Stimulated activated naive CD8-positive, alpha-beta T cell treated with anti-CD3 and anti-CD28 coated beads, Interleukin-15, Interleukin-2, amounts not matched to agents 100 U/mL and 50 U/mL, for 24 hours (primary cell): ENCODE results near the gene NTRK1.

Experiments used
- ATAC-seq: fragments of 150-1000 bp; cut with Tn5 transposase; one replicate; pipeline ENCODE4 v1.10.0; 2021
- DNase-seq: peaks from one replicate; pipeline ENCODE4 v3.0.0; 2021

NTRK1 gene

GRCh38 chr1:156881663-156882062 lies 21.0 kb downstream of the NTRK1 start:
- DNase-seq, result no peak
- ATAC-seq, result no peak

DNA sequence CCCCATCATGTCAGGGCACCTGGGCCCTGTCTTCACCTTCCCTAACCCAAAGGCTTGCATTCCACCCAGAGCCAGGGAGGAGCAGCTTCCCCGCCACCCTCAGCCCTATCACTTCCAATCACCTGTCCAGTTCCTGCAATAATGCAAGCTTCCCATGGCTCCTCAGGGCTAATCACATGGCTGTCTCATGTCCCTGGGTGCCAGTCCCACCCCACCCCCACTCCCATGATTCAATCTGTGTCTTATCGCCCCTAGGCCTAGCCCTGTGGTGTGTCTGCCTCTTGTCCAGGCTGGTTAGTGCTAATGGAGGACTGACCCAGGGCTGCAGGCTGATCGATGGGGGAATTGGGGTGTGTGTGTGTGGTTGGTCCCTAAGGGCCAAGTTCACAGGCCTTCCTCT lies 21.9 kb downstream of the NTRK1 start:
- DNase-seq (no peak), ATAC-seq (no peak)

GRCh38 chr1:156883919-156884318 lies 23.3 kb downstream of the NTRK1 start:
- DNase-seq (no peak), ATAC-seq (no peak)

GRCh38 chr1:156884560-156885184 lies 24.0 kb downstream of the NTRK1 start:
- no peak for ATAC-seq
- DNase-seq, result no peak

DNA sequence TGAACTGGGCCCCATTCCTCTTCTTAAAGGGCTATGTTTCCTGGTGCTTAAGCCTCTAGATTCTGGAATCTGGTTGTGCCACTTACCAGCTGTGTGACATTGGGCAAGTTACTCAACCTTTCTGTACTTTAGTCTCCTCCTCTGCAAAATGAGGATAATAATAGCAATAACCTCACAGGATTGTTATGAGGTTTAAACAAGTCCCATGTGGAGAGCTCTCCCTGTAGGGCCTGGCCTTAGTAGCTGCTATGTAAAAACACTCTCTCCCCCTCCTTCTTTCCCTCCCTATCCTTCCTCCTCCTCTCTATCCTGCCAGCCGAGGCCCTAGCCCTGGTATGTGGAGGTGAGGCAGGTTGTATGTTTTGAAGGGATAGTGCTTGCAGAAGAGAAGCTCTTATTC lies 24.6 kb downstream of the NTRK1 start:
- ATAC-seq, result no peak
- no peak for DNase-seq

- ATAC-seq, result no peak
- no peak for DNase-seq
Measured at GRCh38 chr1:156885880-156886355, 25.3 kb downstream of the NTRK1 start.

DNA sequence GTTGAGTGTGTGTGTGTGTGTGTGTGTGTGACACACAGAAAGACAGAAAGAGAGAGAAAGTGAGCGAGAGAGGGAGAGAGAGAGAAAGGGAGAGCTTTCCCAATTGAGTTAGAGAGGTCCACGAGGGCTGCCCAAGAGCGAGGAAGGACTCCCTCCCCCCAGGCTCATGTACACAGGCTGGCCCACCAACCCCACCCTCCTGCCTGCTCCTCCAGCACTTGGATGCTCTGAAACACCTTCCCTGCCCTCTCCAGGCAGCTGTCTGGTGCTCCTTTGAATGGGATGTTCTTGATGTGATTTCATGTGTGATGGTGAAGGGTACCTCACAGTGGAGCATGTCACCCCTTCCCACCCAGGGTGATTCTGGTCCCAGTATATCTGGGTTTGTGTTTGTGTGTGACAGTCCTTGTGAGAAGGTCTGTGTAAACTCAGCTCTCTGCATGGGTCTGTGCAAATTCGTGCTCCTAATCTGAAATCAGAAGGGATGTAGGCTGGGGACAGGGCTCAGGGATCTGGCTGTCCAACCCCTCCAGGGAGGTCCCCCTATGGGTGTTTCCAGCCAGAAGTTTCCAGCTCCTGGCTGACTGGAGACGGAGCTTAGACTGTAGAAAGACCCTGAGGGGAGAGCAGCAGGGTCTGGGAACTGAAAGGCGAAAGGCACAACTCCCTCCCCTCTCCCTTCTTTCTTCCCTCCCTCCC lies 26.1 kb downstream of the NTRK1 start:
- no peak for ATAC-seq
- DNase-seq, result no peak

DNA sequence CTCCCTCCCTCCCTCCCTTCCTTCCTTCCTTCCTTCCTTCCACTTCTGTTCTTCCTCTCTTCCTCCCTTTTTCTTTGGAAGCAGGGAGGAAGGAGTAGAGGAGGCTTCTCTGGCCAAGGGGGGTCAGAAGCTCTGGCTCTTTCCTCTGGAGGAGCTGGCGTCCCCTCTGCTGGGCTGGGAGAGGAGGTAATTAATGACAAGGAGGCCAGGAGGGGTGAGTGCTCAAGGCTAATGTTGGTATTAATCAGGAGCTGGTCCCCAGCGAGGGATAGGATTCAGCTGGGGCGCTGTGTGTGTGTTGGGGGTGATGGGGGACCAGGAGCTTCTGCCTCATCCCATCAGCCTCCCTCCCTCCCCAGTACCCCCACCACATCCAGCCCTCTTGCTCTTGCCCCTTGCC lies 26.7 kb downstream of the NTRK1 start:
- ATAC-seq (no peak), DNase-seq (no peak)

- ATAC-seq, result no peak
- DNase-seq, result no peak
Measured at GRCh38 chr1:156887734-156888133, 27.1 kb downstream of the NTRK1 start.

GRCh38 chr1:156889802-156890580 lies 29.3 kb downstream of the NTRK1 start:
- no peak for ATAC-seq
- peak; percentile 78 for DNase-seq

- DNase-seq (peak; percentile 95), ATAC-seq (peak; percentile 93)
Measured at GRCh38 chr1:156892190-156893047, 31.8 kb downstream of the NTRK1 start.

DNA sequence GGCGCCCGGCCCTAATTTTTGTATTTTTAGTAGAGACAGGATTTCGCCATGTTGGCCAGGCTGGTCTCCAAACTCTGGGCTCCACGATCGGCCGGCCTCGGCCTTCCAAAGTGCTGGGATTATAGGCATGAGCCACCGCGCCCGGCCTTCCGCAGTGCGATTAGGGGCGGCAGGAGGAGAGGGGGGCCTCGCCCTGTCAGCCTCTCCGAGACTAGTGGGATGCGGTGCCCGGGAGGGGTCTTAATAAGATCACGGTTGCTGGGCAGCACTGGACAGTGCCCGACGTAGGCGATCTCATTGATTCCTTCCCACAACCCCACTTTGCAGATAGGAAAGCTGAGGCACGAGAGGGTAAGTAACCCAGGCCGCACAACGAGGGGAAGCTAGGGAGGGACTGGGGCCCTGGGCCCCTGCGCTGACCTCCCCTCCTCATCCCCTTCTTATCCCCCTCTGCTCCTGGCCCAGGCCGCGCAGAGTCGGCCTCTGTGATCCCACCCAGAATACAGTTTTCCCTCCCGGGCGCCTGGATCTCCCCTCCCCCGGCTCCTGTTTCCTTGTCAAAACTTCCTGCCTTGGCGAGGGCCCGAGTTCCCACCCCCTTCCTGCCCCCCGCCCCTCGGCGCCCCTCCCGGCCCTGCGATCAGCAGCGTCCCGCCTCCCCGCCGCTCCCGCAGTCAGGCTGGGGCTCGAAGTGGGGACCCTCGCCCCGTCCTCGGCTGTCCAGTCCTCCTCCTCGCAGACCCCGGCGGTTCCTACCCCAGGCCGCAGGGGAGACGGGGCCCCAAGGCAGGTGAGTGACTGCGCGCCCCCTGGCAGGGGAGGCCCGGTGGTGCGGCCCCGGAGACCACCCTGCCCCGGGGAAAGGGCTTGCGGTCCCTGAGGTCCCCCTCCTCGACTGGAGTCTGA lies 32.6 kb downstream of the NTRK1 start, which contains the start of gene PEAR1:
TSS of gene PEAR1 (plus strand) at position 671 of the 906 bp plus-strand sequence. CDS start 10,209 bp downstream, outside the sequence.
- ATAC-seq (no peak), DNase-seq (no peak)

GRCh38 chr1:156894001-156894400 lies 33.3 kb downstream of the NTRK1 start:
- no peak for DNase-seq
- ATAC-seq, result no peak

DNA sequence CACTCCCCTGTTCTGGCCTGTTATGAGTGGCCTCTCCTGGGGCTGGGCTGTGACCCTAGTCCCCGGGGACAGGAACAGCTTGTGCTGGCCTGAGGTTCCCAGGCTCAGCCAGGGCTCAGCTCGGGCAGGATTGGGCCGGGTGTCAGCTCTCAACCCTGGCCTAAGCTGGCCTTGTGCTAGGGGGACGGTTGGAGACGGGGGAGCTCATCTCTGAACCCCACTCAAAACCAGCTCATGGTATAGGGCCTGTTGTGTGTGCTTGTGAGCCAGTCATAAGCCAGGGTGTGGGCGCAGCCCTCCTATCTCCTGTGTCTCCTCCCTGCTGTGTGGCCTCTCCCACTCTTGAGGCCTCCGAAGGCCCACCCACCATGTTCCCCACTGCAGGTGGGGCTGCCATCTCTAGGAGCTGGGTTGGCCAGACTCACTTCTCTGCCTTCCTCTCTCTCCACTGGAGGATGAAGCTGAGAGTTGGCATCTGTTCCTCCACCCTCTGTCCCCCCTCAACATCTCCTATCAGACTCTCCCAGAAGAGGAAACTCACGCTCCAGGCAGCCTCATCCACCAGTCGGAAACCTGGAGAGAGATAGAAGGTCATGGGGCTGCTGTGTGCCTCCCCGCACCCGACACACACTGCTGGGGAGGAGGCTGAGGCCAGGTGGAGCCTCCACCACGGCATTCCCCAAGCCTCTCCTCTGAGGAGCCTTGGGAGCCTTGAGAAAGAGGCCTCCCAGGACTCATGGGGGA lies 34.2 kb downstream of the NTRK1 start:
- DNase-seq, result no peak
- ATAC-seq, result no peak

DNA sequence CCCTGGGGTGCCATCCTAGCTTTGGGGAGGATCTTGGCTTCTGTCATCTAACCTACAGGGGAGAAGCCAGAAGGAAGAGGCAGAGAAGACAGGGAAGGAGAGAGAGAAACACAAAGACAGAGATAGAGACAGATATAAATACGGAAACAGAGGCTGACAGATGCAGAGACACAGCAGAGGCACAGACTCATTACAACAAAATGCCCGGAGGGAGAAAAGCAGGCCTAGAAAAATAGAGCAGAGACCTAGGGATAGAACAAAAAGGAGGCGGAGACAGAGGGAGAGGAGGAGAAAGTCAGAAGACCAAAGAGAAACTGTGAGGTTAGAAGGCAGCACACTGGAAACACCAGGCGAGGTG lies 34.8 kb downstream of the NTRK1 start:
- ATAC-seq, result no peak
- DNase-seq, result no peak

DNA sequence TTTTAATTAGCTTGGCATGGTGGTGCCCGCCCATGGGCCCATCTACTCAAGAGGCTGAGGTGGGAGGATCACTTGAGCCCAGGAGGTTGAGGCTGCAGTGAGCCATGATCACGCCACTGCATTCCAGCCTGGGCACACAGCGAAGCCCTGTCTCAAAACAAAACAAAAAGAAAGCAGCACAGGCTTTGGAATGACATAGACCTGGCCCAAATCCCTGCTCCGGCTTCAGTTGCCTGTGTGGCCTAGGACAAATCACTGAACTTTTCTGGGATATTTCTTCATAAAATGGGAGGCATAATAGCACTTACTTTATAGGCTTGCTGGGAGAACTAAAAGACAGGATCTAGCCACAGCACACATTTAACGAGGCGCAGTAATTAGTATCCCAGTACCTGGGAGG lies 35.3 kb downstream of the NTRK1 start:
- no peak for ATAC-seq
- no peak for DNase-seq

- no peak for ATAC-seq
- no peak for DNase-seq
Measured at GRCh38 chr1:156896490-156897033, 35.9 kb downstream of the NTRK1 start.

DNA sequence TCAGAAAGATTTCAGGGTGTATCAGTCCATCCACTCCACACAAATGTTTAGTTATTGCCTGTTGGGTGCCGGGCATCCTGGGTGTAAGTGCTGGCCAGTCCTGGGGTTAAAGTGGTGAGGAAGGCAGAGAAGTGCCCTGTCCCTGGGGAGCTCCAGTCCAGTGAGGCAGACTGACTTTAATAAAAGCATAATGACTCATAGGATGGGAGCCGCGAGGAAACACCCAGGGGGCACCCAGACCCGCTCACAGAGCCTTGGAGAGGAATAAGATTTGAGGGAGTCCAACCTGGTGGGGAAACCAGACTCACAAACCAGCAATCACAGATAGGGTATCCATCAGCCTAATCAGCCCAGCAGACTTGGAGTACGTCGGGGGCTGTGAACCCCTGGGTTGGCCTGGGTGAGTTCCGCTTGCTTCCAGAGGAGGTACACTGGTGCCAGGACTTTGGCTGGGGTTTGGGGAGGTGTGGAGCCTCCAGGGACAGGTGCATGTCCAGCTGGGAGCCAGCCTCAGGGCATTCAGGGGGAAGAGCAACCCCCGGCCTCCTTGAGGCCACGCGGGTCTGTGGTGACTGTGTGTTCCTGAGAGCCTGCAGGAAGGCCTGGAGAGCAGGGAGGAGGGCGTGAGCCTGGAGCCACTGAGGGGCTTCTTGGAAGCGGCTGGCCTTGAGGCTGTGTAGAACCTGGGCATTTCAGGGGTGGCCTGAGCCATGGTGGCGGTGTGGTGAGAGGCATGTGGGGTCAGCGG lies 36.6 kb downstream of the NTRK1 start:
- DNase-seq, result no peak
- ATAC-seq, result no peak

- DNase-seq, result no peak
- no peak for ATAC-seq
Measured at GRCh38 chr1:156898161-156898566, 37.5 kb downstream of the NTRK1 start.
